AG08396 (cell line): ENCODE results near the gene FBXO9.
A peak's percentile ranks its signal among the peaks of the same experiment; 100 is the strongest.

Source experiments
- DNase-seq: peaks from one replicate; pipeline ENCODE4 v3.0.0; 2012; ENCODE audit warnings: low spot score, mixed read lengths

Gene FBXO9

GRCh38 chr6:53065266-53066076 lies at the start of gene FBXO9:
FBXO9 (plus strand) TSS chr6:53065404; CDS start chr6:53065790, 386 bp downstream.
- DNase-seq, result peak; percentile 90

GRCh38 chr6:53015486-53015885 lies 49.7 kb upstream of the FBXO9 start:
- DNase-seq, result no peak

- DNase-seq, result no peak
Measured at GRCh38 chr6:53018446-53018845, 46.8 kb upstream of the FBXO9 start.

GRCh38 chr6:53020005-53020744 lies 45.0 kb upstream of the FBXO9 start:
- DNase-seq, result no peak

GRCh38 chr6:53023323-53023722 lies 41.9 kb upstream of the FBXO9 start:
- no peak for DNase-seq

- no peak for DNase-seq
Measured at GRCh38 chr6:53026526-53026925, 38.7 kb upstream of the FBXO9 start.

GRCh38 chr6:53027131-53027718 lies 38.0 kb upstream of the FBXO9 start:
- no peak for DNase-seq

- DNase-seq, result no peak
Measured at GRCh38 chr6:53028467-53028866, 36.7 kb upstream of the FBXO9 start.

- DNase-seq, result no peak
Measured at GRCh38 chr6:53029257-53029656, 35.9 kb upstream of the FBXO9 start.

GRCh38 chr6:53029761-53030160 lies 35.4 kb upstream of the FBXO9 start:
- DNase-seq, result no peak

GRCh38 chr6:53031281-53031680 lies 33.9 kb upstream of the FBXO9 start:
- no peak for DNase-seq

GRCh38 chr6:53032849-53033248 lies 32.4 kb upstream of the FBXO9 start:
- DNase-seq, result no peak

- peak; percentile 40 for DNase-seq
Measured at GRCh38 chr6:53033764-53034163, 31.4 kb upstream of the FBXO9 start.

- peak; percentile 18 for DNase-seq
Measured at GRCh38 chr6:53035549-53036213, 29.5 kb upstream of the FBXO9 start.

GRCh38 chr6:53038141-53038540 lies 27.1 kb upstream of the FBXO9 start:
- no peak for DNase-seq

- DNase-seq, result no peak
Measured at GRCh38 chr6:53038596-53038995, 26.6 kb upstream of the FBXO9 start.

GRCh38 chr6:53041356-53041755 lies 23.8 kb upstream of the FBXO9 start:
- DNase-seq, result no peak

GRCh38 chr6:53042112-53042511 lies 23.1 kb upstream of the FBXO9 start:
- peak; percentile 47 for DNase-seq

GRCh38 chr6:53043581-53043980 lies 21.6 kb upstream of the FBXO9 start:
- no peak for DNase-seq

- DNase-seq, result no peak
Measured at GRCh38 chr6:53044071-53044470, 21.1 kb upstream of the FBXO9 start.

GRCh38 chr6:53044572-53044971 lies 20.6 kb upstream of the FBXO9 start:
- DNase-seq, result no peak

- DNase-seq, result no peak
Measured at GRCh38 chr6:53045891-53046673, 19.1 kb upstream of the FBXO9 start.
